Activated CD8-positive, alpha-beta memory T cell treated with anti-CD3 and anti-CD28 coated beads, Interleukin-2, amount 10 ng/mL, durations not matched to agents 7 days and 5 days (primary cell): ENCODE results near the gene UBA5. TPM values are rescaled to one million over a fixed set of nuclear protein-coding genes. Genes with fewer than 3 reads are reported as not detected.
"Not testable (repeated sequence)": the region's sequence is repeated elsewhere in the genome, so short reads cannot be mapped to it uniquely, and the experiment has no call there.

ENCODE experiments used
- ATAC-seq: fragments of 150-1000 bp; cut with Tn5 transposase; one replicate; pipeline ENCODE4 v1.10.0; 2021; ENCODE audit warnings: moderate library complexity
- CTCF ChIA-PET: fragments of 350-600 bp; sonication (Branson Sonifier 250); formaldehyde crosslinking; loops from one replicate; lab custom pipeline; 2021; ENCODE audit warnings: antibody characterized with exemption; lab: Charles Lee
- DNase-seq: peaks from one replicate; pipeline ENCODE4 v3.0.0-alpha.2; 2020
- H3K27ac Mint-ChIP-seq: one replicate; pipeline ENCODE4 v1.8.0; 2021; ENCODE audit warnings: mild to moderate bottlenecking, mixed read lengths
- H3K27me3 Mint-ChIP-seq: one replicate; pipeline ENCODE4 v1.8.0; 2021; ENCODE audit warnings: mixed read lengths
- H3K36me3 Mint-ChIP-seq: one replicate; pipeline ENCODE4 v1.8.0; 2021; ENCODE audit warnings: mild to moderate bottlenecking, mixed read lengths
- H3K4me1 Mint-ChIP-seq: one replicate; pipeline ENCODE4 v1.8.0; 2021; ENCODE audit warnings: mixed read lengths
- H3K4me3 Mint-ChIP-seq: one replicate; pipeline ENCODE4 v1.8.0; 2021; ENCODE audit warnings: mild to moderate bottlenecking, moderate library complexity, mixed read lengths
- H3K9me3 Mint-ChIP-seq: one replicate; pipeline ENCODE4 v1.8.0; 2022; ENCODE audit warnings: low read depth, mixed read lengths
- total RNA-seq, 2 experiments: library from RNA; stranded (reverse); gene quantifications; one replicate each; pipeline ENCODE4 v1.2.3, GENCODE V29; 2021

UBA5 gene
- total RNA-seq, result 10 to 100 TPM; 33.5 to 48.6 TPM

GRCh38 chr3:132660052-132660810 is at the start of gene UBA5:
UBA5 (plus strand) TSS chr3:132660329; CDS start chr3:132660538, 209 bp downstream.
- H3K27me3 Mint-ChIP-seq, result no peaks in the 10 kb centered on the region
- peaks cover 50% of the 10 kb centered on the region for H3K4me1 Mint-ChIP-seq
- CTCF ChIA-PET, result interaction anchor here (1.0 to 4.1 kb wide), 4 partner anchors 11 to 124 kb away, joined by 3 to 21 read pairs (median 8); no protein-coding TSS in a partner anchor

GRCh38 chr3:132615301-132615700 is 44.8 kb upstream of the UBA5 start:
- CTCF ChIA-PET, result interaction anchor here (0.6 kb wide), 1 partner anchor 348 kb away, joined by 4 read pairs; no protein-coding TSS in a partner anchor
- not testable (repeated sequence) for H3K4me3 Mint-ChIP-seq, H3K4me1 Mint-ChIP-seq, H3K9me3 Mint-ChIP-seq, H3K27me3 Mint-ChIP-seq, H3K27ac Mint-ChIP-seq, DNase-seq, ATAC-seq
- peaks cover 24% of the 10 kb centered on the region for H3K36me3 Mint-ChIP-seq

More at GRCh38 chr3:132660052-132660810, at the start of gene UBA5:
- peak within 1 kb of the TSS; percentile 94 for H3K27ac Mint-ChIP-seq
- DNase-seq, result peak; percentile 80
- ATAC-seq, result peak; percentile 89
- H3K9me3 Mint-ChIP-seq, result no peaks in the 10 kb centered on the region
- peaks cover 15% of the 10 kb centered on the region for H3K36me3 Mint-ChIP-seq
- H3K4me3 Mint-ChIP-seq, result peak within 1 kb of the TSS; percentile 90

GRCh38 chr3:132615881-132616280 is 44.2 kb upstream of the UBA5 start:
- peaks cover 24% of the 10 kb centered on the region for H3K36me3 Mint-ChIP-seq
- DNase-seq (no peak), ATAC-seq (no peak)
- no peaks in the 10 kb centered on the region for H3K4me1 Mint-ChIP-seq
- H3K27ac Mint-ChIP-seq, result no peak overlapping the region
- no peak overlapping the region for H3K4me3 Mint-ChIP-seq
- CTCF ChIA-PET, result no interaction called here
- peaks cover 2% of the 10 kb centered on the region for H3K9me3 Mint-ChIP-seq
- no peaks in the 10 kb centered on the region for H3K27me3 Mint-ChIP-seq

- CTCF ChIA-PET, result no interaction called here
- H3K9me3 Mint-ChIP-seq, result peaks cover 2% of the 10 kb centered on the region
- no peak overlapping the region for H3K4me3 Mint-ChIP-seq
- H3K36me3 Mint-ChIP-seq, result peaks cover 26% of the 10 kb centered on the region
- H3K27ac Mint-ChIP-seq, result no peak overlapping the region
- H3K27me3 Mint-ChIP-seq, result no peaks in the 10 kb centered on the region
- DNase-seq, result no peak
- ATAC-seq, result no peak
- no peaks in the 10 kb centered on the region for H3K4me1 Mint-ChIP-seq
Measured at GRCh38 chr3:132616780-132617179, 43.3 kb upstream of the UBA5 start.

- no peak overlapping the region for H3K27ac Mint-ChIP-seq
- DNase-seq (no peak), ATAC-seq (no peak)
- no peaks in the 10 kb centered on the region for H3K27me3 Mint-ChIP-seq
- no peak overlapping the region for H3K4me3 Mint-ChIP-seq
- no peaks in the 10 kb centered on the region for H3K4me1 Mint-ChIP-seq
- peaks cover 16% of the 10 kb centered on the region for H3K36me3 Mint-ChIP-seq
- CTCF ChIA-PET, result no interaction called here
- no peaks in the 10 kb centered on the region for H3K9me3 Mint-ChIP-seq
Measured at GRCh38 chr3:132622148-132622547, 38.0 kb upstream of the UBA5 start.

GRCh38 chr3:132622761-132623160 is 37.4 kb upstream of the UBA5 start:
- H3K27me3 Mint-ChIP-seq, result no peaks in the 10 kb centered on the region
- H3K27ac Mint-ChIP-seq, result no peak overlapping the region
- CTCF ChIA-PET, result no interaction called here
- H3K4me1 Mint-ChIP-seq, result no peaks in the 10 kb centered on the region
- H3K36me3 Mint-ChIP-seq, result peaks cover 15% of the 10 kb centered on the region
- ATAC-seq, result no peak
- no peak for DNase-seq
- no peak overlapping the region for H3K4me3 Mint-ChIP-seq
- H3K9me3 Mint-ChIP-seq, result no peaks in the 10 kb centered on the region

GRCh38 chr3:132623646-132624045 is 36.5 kb upstream of the UBA5 start:
- no peak overlapping the region for H3K27ac Mint-ChIP-seq
- H3K9me3 Mint-ChIP-seq, result no peaks in the 10 kb centered on the region
- DNase-seq (no peak), ATAC-seq (no peak)
- H3K36me3 Mint-ChIP-seq, result peaks cover 20% of the 10 kb centered on the region
- no peak overlapping the region for H3K4me3 Mint-ChIP-seq
- no peaks in the 10 kb centered on the region for H3K27me3 Mint-ChIP-seq
- no peaks in the 10 kb centered on the region for H3K4me1 Mint-ChIP-seq
- CTCF ChIA-PET, result no interaction called here

- H3K9me3 Mint-ChIP-seq, result no peaks in the 10 kb centered on the region
- CTCF ChIA-PET, result no interaction called here
- H3K4me3 Mint-ChIP-seq, result no peak overlapping the region
- H3K4me1 Mint-ChIP-seq, result no peaks in the 10 kb centered on the region
- DNase-seq (no peak), ATAC-seq (no peak)
- H3K36me3 Mint-ChIP-seq, result peaks cover 20% of the 10 kb centered on the region
- H3K27ac Mint-ChIP-seq, result no peak overlapping the region
- H3K27me3 Mint-ChIP-seq, result no peaks in the 10 kb centered on the region
Measured at GRCh38 chr3:132624790-132625189, 35.3 kb upstream of the UBA5 start.

- no peaks in the 10 kb centered on the region for H3K9me3 Mint-ChIP-seq
- ATAC-seq (no peak), DNase-seq (no peak)
- no peaks in the 10 kb centered on the region for H3K4me1 Mint-ChIP-seq
- no peak overlapping the region for H3K27ac Mint-ChIP-seq
- no peak overlapping the region for H3K4me3 Mint-ChIP-seq
- peaks cover 20% of the 10 kb centered on the region for H3K36me3 Mint-ChIP-seq
- H3K27me3 Mint-ChIP-seq, result no peaks in the 10 kb centered on the region
- CTCF ChIA-PET, result no interaction called here
Measured at GRCh38 chr3:132625613-132626012, 34.5 kb upstream of the UBA5 start.

- ATAC-seq, result no peak
- Mint-ChIP-seq H3K9me3 (no peaks in the 10 kb centered on the region), H3K4me3 (no peak overlapping the region), H3K36me3 (peaks cover 19% of the 10 kb centered on the region), H3K27me3 (no peaks in the 10 kb centered on the region), H3K4me1 (no peaks in the 10 kb centered on the region), H3K27ac (no peak overlapping the region)
- CTCF ChIA-PET, result no interaction called here
- no peak for DNase-seq
Measured at GRCh38 chr3:132626955-132627354, 33.2 kb upstream of the UBA5 start.

- no peaks in the 10 kb centered on the region for H3K4me1 Mint-ChIP-seq
- H3K27ac Mint-ChIP-seq, result no peak overlapping the region
- no peak for DNase-seq
- ATAC-seq, result no peak
- H3K36me3 Mint-ChIP-seq, result peaks cover 21% of the 10 kb centered on the region
- H3K9me3 Mint-ChIP-seq, result no peaks in the 10 kb centered on the region
- H3K4me3 Mint-ChIP-seq, result no peak overlapping the region
- no peaks in the 10 kb centered on the region for H3K27me3 Mint-ChIP-seq
- CTCF ChIA-PET, result interaction anchor here (1.3 kb wide), 1 partner anchor 15 kb away, joined by 3 read pairs; no protein-coding TSS in a partner anchor
Measured at GRCh38 chr3:132628157-132628556, 32.0 kb upstream of the UBA5 start.

GRCh38 chr3:132629928-132630327 is 30.2 kb upstream of the UBA5 start:
- H3K9me3 Mint-ChIP-seq, result no peaks in the 10 kb centered on the region
- H3K27me3 Mint-ChIP-seq, result no peaks in the 10 kb centered on the region
- H3K27ac Mint-ChIP-seq, result no peak overlapping the region
- H3K4me3 Mint-ChIP-seq, result no peak overlapping the region
- H3K36me3 Mint-ChIP-seq, result peaks cover 23% of the 10 kb centered on the region
- ATAC-seq (no peak), DNase-seq (no peak)
- no peaks in the 10 kb centered on the region for H3K4me1 Mint-ChIP-seq
- CTCF ChIA-PET, result no interaction called here

- no peak for DNase-seq
- H3K4me3 Mint-ChIP-seq, result no peak overlapping the region
- no peaks in the 10 kb centered on the region for H3K4me1 Mint-ChIP-seq
- no peak overlapping the region for H3K27ac Mint-ChIP-seq
- H3K36me3 Mint-ChIP-seq, result peaks cover 26% of the 10 kb centered on the region
- CTCF ChIA-PET, result interaction anchor here (0.6 kb wide), 1 partner anchor 916 kb away, joined by 3 read pairs; no protein-coding TSS in a partner anchor
- H3K27me3 Mint-ChIP-seq, result no peaks in the 10 kb centered on the region
- H3K9me3 Mint-ChIP-seq, result no peaks in the 10 kb centered on the region
- ATAC-seq, result no peak
Measured at GRCh38 chr3:132630612-132631011, 29.5 kb upstream of the UBA5 start.

- CTCF ChIA-PET, result interaction anchor here (2.3 kb wide), 1 partner anchor 99 kb away, joined by 11 read pairs; no protein-coding TSS in a partner anchor
- DNase-seq, result no peak
- peaks cover 1% of the 10 kb centered on the region for H3K4me1 Mint-ChIP-seq
- H3K27ac Mint-ChIP-seq, result no peak overlapping the region
- H3K36me3 Mint-ChIP-seq, result peaks cover 11% of the 10 kb centered on the region
- H3K9me3 Mint-ChIP-seq, result no peaks in the 10 kb centered on the region
- no peaks in the 10 kb centered on the region for H3K27me3 Mint-ChIP-seq
- no peak for ATAC-seq
- H3K4me3 Mint-ChIP-seq, result no peak overlapping the region
Measured at GRCh38 chr3:132635052-132635451, 25.1 kb upstream of the UBA5 start.
